ENCODE measurements around the gene VWDE. TPM values are rescaled to one million over a fixed set of nuclear protein-coding genes. Genes with fewer than 3 reads are reported as not detected.

VWDE gene
- total and polyA plus RNA-seq, 2 donors (not counting 3 experiments of a cell fraction or from before 2014, with no cell fraction given): 0.11 to 0.17 TPM

DNA sequence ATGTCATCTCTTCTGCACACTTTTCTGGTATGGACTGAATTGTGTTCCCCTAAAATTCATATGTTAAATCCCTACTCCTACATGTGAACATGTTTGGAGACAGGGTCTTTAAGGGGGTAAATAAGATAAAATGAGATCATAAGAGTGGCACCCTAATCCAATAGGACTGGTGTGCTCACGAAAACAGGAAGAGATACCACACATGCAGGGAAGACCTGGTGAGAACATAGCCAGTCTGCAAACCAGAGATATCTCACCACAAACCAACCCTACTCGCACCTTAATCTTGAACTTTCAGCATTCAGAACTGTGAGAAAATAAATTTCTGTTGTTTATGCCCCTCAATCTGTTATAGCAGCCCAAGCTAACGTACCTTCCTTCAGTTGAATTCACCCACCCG, 51.8 kb downstream of the VWDE start:
- TF ChIP-seq GATA2 (IDR thresholded peaks at IDR 0.05; ENCODE audit: insufficient read depth, insufficient read length, low read depth, low read length): no peak
- TF ChIP-seq, protein P1, sequence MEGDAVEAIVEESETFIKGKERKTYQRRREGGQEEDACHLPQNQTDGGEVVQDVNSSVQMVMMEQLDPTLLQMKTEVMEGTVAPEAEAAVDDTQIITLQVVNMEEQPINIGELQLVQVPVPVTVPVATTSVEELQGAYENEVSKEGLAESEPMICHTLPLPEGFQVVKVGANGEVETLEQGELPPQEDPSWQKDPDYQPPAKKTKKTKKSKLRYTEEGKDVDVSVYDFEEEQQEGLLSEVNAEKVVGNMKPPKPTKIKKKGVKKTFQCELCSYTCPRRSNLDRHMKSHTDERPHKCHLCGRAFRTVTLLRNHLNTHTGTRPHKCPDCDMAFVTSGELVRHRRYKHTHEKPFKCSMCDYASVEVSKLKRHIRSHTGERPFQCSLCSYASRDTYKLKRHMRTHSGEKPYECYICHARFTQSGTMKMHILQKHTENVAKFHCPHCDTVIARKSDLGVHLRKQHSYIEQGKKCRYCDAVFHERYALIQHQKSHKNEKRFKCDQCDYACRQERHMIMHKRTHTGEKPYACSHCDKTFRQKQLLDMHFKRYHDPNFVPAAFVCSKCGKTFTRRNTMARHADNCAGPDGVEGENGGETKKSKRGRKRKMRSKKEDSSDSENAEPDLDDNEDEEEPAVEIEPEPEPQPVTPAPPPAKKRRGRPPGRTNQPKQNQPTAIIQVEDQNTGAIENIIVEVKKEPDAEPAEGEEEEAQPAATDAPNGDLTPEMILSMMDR (IDR thresholded peaks at IDR 0.05; ENCODE audit: extremely low read depth in 1 of 2, insufficient read depth in 1 of 2, low read depth in 1 of 2, low read length in 2 of 2): no peak
- no peak for TF ChIP-seq MAX (IDR thresholded peaks at IDR 0.05; ENCODE audit: insufficient read depth, insufficient read length)
- TF ChIP-seq JUN (IDR thresholded peaks at IDR 0.05; ENCODE audit: borderline replicate concordance, insufficient read depth, insufficient read length, low read depth): no peak
- TF ChIP-seq FOS (IDR thresholded peaks at IDR 0.05; ENCODE audit: borderline replicate concordance, insufficient read depth, low read length): no peak
- no peak for TF ChIP-seq MYC (IDR thresholded peaks at IDR 0.05; ENCODE audit: low read depth, low read length)
- Histone ChIP-seq H4K20me1 (replicated peaks; ENCODE audit: control insufficient read depth, extremely low read depth, insufficient read depth, low read length) (no peaks in the 10 kb centered on the region), H3K9me1 (replicated peaks; ENCODE audit: control insufficient read depth, extremely low read depth, insufficient read depth, low read length) (no peaks in the 10 kb centered on the region), H3K4me1 (ENCODE audit: control insufficient read depth, extremely low read depth, insufficient read depth, low read length) (no peaks in the 10 kb centered on the region), H3K79me2 (ENCODE audit: control insufficient read depth, insufficient read depth, low read length) (no peaks in the 10 kb centered on the region), H3K9ac (replicated peaks; ENCODE audit: extremely low read depth, insufficient read depth, low read length) (no peak overlapping the region), H3K27me3 (ENCODE audit: control insufficient read depth in 2 of 2, insufficient read depth in 2 of 2, low read length in 2 of 2) (no peaks in the 10 kb centered on the region), H3K27ac (ENCODE audit: insufficient read depth, low read depth, low read length) (no peak overlapping the region), H3K9me3 (replicated peaks; ENCODE audit: control insufficient read depth, insufficient read depth, low read length) (no peaks in the 10 kb centered on the region), H3K4me3 (replicated peaks in 1 of 3; ENCODE audit: insufficient read depth in 1 of 3, low read depth in 1 of 3, low read length in 3 of 3) (no peak overlapping the region), H2AFZ (ENCODE audit: low read depth, low read length) (no peak overlapping the region), H3K4me2 (ENCODE audit: insufficient read depth, low read length) (no peak overlapping the region), H3K36me3 (ENCODE audit: control insufficient read depth in 2 of 2, extremely low read depth in 1 of 2, insufficient read depth in 2 of 2, low read length in 2 of 2) (no peaks in the 10 kb centered on the region)
- FAIRE-seq (no peak), DNase-seq (ENCODE audit: low read depth, low spot score) (no peak)
- dilution Hi-C loops (cut with MboI; ENCODE audit: extremely low pct_ligation_motif_present, low sequenced_read_pairs): no loop called here
- BruUV-seq (replicated peaks): no TSS peak
- ChIA-PET POLR2A (no interaction called here), CTCF (no interaction called here)
- intact Hi-C loops (cut with micrococcal nuclease): no loop called here

- Histone ChIP-seq H3K4me1 (ENCODE audit: control insufficient read depth, extremely low read depth, insufficient read depth, low read length) (no peaks in the 10 kb centered on the region), H3K36me3 (ENCODE audit: control insufficient read depth in 2 of 2, extremely low read depth in 1 of 2, insufficient read depth in 2 of 2, low read length in 2 of 2) (no peaks in the 10 kb centered on the region), H2AFZ (ENCODE audit: low read depth, low read length) (no peak overlapping the region), H3K4me3 (replicated peaks in 1 of 3; ENCODE audit: insufficient read depth in 1 of 3, low read depth in 1 of 3, low read length in 3 of 3) (no peak overlapping the region), H4K20me1 (replicated peaks; ENCODE audit: control insufficient read depth, extremely low read depth, insufficient read depth, low read length) (no peaks in the 10 kb centered on the region), H3K27ac (ENCODE audit: insufficient read depth, low read depth, low read length) (no peak overlapping the region), H3K4me2 (ENCODE audit: insufficient read depth, low read length) (no peak overlapping the region), H3K79me2 (ENCODE audit: control insufficient read depth, insufficient read depth, low read length) (no peaks in the 10 kb centered on the region), H3K9me3 (replicated peaks; ENCODE audit: control insufficient read depth, insufficient read depth, low read length) (no peaks in the 10 kb centered on the region), H3K27me3 (ENCODE audit: control insufficient read depth in 2 of 2, insufficient read depth in 2 of 2, low read length in 2 of 2) (no peaks in the 10 kb centered on the region), H3K9me1 (replicated peaks; ENCODE audit: control insufficient read depth, extremely low read depth, insufficient read depth, low read length) (no peaks in the 10 kb centered on the region), H3K9ac (replicated peaks; ENCODE audit: extremely low read depth, insufficient read depth, low read length) (no peak overlapping the region)
- FAIRE-seq: no peak
- TF ChIP-seq GATA2 (IDR thresholded peaks at IDR 0.05; ENCODE audit: insufficient read depth, insufficient read length, low read depth, low read length): no peak
- no peak for TF ChIP-seq MAX (IDR thresholded peaks at IDR 0.05; ENCODE audit: insufficient read depth, insufficient read length)
- TF ChIP-seq MYC (IDR thresholded peaks at IDR 0.05; ENCODE audit: low read depth, low read length): no peak
- no peak for TF ChIP-seq POLR2AphosphoS5 (IDR thresholded peaks at IDR 0.05; ENCODE audit: insufficient read depth, low read depth, low read length)
- no peak for TF ChIP-seq FOS (IDR thresholded peaks at IDR 0.05; ENCODE audit: borderline replicate concordance, insufficient read depth, low read length)
- TF ChIP-seq, protein P1 (IDR thresholded peaks at IDR 0.05; ENCODE audit: extremely low read depth in 1 of 2, insufficient read depth in 1 of 2, low read depth in 1 of 2, low read length in 2 of 2): no peak
- TF ChIP-seq JUN (IDR thresholded peaks at IDR 0.05; ENCODE audit: borderline replicate concordance, insufficient read depth, insufficient read length, low read depth): no peak
- no peak for TF ChIP-seq EZH2 (IDR thresholded peaks at IDR 0.05; ENCODE audit: borderline replicate concordance, low read depth, low read length, severe bottlenecking)
- TF ChIP-seq POLR2A (IDR thresholded peaks at IDR 0.05; ENCODE audit: low read depth, low read length): no peak
- DNase-seq (ENCODE audit: low read depth, low spot score): no peak
- ChIA-PET POLR2A (no interaction called here), CTCF (no interaction called here)
- BruUV-seq (replicated peaks): no TSS peak
- intact Hi-C loops (cut with micrococcal nuclease) (no loop called here), dilution Hi-C loops (cut with MboI; ENCODE audit: extremely low pct_ligation_motif_present, low sequenced_read_pairs) (no loop called here)
Observed at GRCh38 chr7:12350971-12351370, 52.7 kb downstream of the VWDE start.
